Kidney (tissue), 14 donors: Measurements from ENCODE around the gene GFER. TPM values are rescaled to one million over a fixed set of nuclear protein-coding genes. Genes with fewer than 3 reads are reported as not detected.

Experiments
- DNase-seq, 5 donors: peaks; one replicate each; pipeline ENCODE4 v3.0.0-alpha.2; 2013 to 2020
- FAIRE-seq: peaks from 2 replicates; lab custom pipeline; 2012; peaks lifted over from hg19 to GRCh38; lab: Jason Lieb, UNC
- H3K27ac ChIP-seq, 2 donors: one replicate each; pipeline ENCODE4 v1.7.0; 2013; ENCODE audit warnings: low read depth in 2 of 2, low read length in 2 of 2, inconsistent platforms in 1 of 2
- H3K27me3 ChIP-seq: one replicate; pipeline ENCODE4 v1.7.1; 2013; ENCODE audit warnings: low read length, inconsistent platforms; ENCODE audit not compliant: control insufficient read depth, insufficient read depth
- H3K36me3 ChIP-seq, 3 donors: one replicate each; pipeline versions ENCODE4 v1.7.0 to v1.7.1; 2013; ENCODE audit warnings: low read length in 3 of 3, control low read depth in 1 of 3, inconsistent platforms in 1 of 3; ENCODE audit not compliant: insufficient read depth in 3 of 3, control insufficient read depth in 2 of 3
- H3K4me1 ChIP-seq, 3 donors: one replicate each; pipeline versions ENCODE4 v1.7.0 to v1.7.1; 2013; ENCODE audit warnings: low read length in 3 of 3, inconsistent platforms in 1 of 3, low read depth in 1 of 3; ENCODE audit not compliant: control insufficient read depth in 2 of 3, insufficient read depth in 2 of 3
- H3K4me3 ChIP-seq, 3 donors: one replicate each; pipeline versions ENCODE4 v1.7.0 to v1.8.1; 2013; ENCODE audit warnings: low read length in 3 of 3, control low read depth in 1 of 3, inconsistent platforms in 1 of 3
- H3K9ac ChIP-seq, 3 donors: one replicate each; pipeline versions ENCODE4 v1.7.0 to v1.7.1; 2013; ENCODE audit warnings: low read length in 3 of 3, control low read depth in 1 of 3, inconsistent platforms in 1 of 3
- H3K9me3 ChIP-seq, 3 donors: one replicate each; pipeline versions ENCODE4 v1.7.0 to v1.7.1; 2013; ENCODE audit warnings: low read length in 3 of 3, control low read depth in 1 of 3, inconsistent platforms in 1 of 3; ENCODE audit not compliant: control insufficient read depth in 2 of 3, insufficient read depth in 1 of 3
- intact Hi-C: fragments of 100-400 bp; cut with DNase I; formaldehyde crosslinking; loops from one replicate; pipeline ENCODE4 v1.11.1; 2022
- polyA plus RNA-seq: library from polyadenylated mRNA; stranded (reverse); fragments of 350-450 nt; fragmentation: Illumina TruSeq; extraction: RNeasy Lipid Tissue Mini Kit (QIAGEN cat#74804); gene quantifications from one replicate; pipeline ENCODE4 v1.2.3, GENCODE V29; 2014; ENCODE audit warnings: low read depth, low replicate concordance; ENCODE audit not compliant: insufficient read depth
- total RNA-seq: library from RNA; stranded (reverse); fragmentation: NEBNext Ultra II Directional; extraction: Animal tissue kit (Norgen Biotek cat#: 25700); gene quantifications from one replicate; pipeline ENCODE4 v1.2.1, GENCODE V29; 2021
- TF ChIP-seq, protein P1 (sequence below): IDR thresholded peaks from 3 replicates; pipeline ENCODE4 v1.5.1; 2012; ENCODE audit warnings: mild to moderate bottlenecking, moderate library complexity, borderline replicate concordance; ENCODE audit not compliant: insufficient read depth; ENCODE audit errors: extremely low read depth
- donor health status: control.
- donor health status: control.
- donor health status: control.
- donor health status: control.
- donor health status: control.
- donor health status: DM: yes; HTN: yes; CAD: no.
- donor health status: Normal renal cell carcinoma (clear cell type).

The GFER gene
- total and polyA plus RNA-seq, 2 donors from 2014 or later = 25.0 to 45.6 TPM

- Histone ChIP-seq H3K9me3 (no peaks in the 10 kb centered on the region), H3K27me3 (no peaks in the 10 kb centered on the region), H3K4me3 (peak overlapping the region in 2 of 3 donors; percentile 53 to 56), H3K36me3 (no peaks in the 10 kb centered on the region), H3K9ac (peak overlapping the region in 2 of 3 donors; percentile 51 to 60), H3K4me1 (peaks cover 0 to 41% (median 0%) of the 10 kb centered on the region in 3 donors), H3K27ac (peak overlapping the region; percentile 30 to 43)
- DNase-seq (peak in 1 of 5 donors; percentile 73), FAIRE-seq (no peak)
- intact Hi-C loops = loop anchor here (10.0 kb wide), 1 partner anchor 119 kb away; the partner anchor contains the start of gene RAB26
- TF ChIP-seq, protein P1, sequence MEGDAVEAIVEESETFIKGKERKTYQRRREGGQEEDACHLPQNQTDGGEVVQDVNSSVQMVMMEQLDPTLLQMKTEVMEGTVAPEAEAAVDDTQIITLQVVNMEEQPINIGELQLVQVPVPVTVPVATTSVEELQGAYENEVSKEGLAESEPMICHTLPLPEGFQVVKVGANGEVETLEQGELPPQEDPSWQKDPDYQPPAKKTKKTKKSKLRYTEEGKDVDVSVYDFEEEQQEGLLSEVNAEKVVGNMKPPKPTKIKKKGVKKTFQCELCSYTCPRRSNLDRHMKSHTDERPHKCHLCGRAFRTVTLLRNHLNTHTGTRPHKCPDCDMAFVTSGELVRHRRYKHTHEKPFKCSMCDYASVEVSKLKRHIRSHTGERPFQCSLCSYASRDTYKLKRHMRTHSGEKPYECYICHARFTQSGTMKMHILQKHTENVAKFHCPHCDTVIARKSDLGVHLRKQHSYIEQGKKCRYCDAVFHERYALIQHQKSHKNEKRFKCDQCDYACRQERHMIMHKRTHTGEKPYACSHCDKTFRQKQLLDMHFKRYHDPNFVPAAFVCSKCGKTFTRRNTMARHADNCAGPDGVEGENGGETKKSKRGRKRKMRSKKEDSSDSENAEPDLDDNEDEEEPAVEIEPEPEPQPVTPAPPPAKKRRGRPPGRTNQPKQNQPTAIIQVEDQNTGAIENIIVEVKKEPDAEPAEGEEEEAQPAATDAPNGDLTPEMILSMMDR = no peak
These were observed 42.0 kb downstream of the GFER start for GRCh38 chr16:2025878-2026460.

DNA sequence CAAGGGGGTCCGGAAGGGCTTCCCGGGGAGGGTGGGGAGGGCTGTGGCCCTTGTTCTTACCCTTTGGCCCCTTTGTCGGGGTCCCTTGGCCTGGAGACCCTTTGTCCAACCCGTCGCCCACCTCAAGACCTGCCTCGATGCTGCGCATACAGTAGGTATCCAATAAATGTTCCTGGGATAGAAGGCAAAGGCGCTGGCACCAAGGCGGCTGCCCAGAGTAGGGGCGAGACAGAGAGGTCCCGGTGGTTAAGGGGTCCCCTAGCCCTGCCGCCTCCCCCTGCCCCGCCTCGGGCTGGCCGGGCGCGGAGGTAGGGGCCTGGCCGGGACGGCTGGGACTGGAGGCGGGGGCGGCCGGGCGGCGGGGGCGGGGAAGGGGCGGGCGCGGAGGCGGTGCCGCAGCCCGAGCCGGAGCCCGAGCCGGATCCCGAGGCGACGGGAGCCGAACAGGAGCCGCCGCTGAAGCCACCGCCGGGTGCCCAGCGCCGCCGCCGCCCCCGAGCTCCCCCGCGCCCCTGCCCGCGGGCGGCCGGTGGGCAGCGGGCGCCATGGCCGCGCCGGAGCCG, 42.5 kb downstream of the GFER start, which contains the start of gene NHERF2:
Gene NHERF2 (plus strand): TSS at position 442 of the 563 bp plus-strand sequence. CDS start 104 bp downstream, at position 546.
- Histone ChIP-seq H3K36me3 (no peaks in the 10 kb centered on the region), H3K27me3 (no peaks in the 10 kb centered on the region), H3K4me3 (peak within 1 kb of the TSS; percentile 64 to 91 (median 82)), H3K9me3 (no peaks in the 10 kb centered on the region), H3K9ac (peak within 1 kb of the TSS; percentile 51 to 90 (median 60)), H3K4me1 (peaks cover 0 to 41% (median 0%) of the 10 kb centered on the region in 3 donors), H3K27ac (peak within 1 kb of the TSS; percentile 30 to 43)
- FAIRE-seq (no peak), DNase-seq (peak in 3 of 5 donors; percentile 71 to 79 (median 74))
- TF ChIP-seq, protein P1 = no peak
- intact Hi-C loops = loop anchor here (10.0 kb wide), 1 partner anchor 118 kb away; the partner anchor contains the start of gene RAB26

DNA sequence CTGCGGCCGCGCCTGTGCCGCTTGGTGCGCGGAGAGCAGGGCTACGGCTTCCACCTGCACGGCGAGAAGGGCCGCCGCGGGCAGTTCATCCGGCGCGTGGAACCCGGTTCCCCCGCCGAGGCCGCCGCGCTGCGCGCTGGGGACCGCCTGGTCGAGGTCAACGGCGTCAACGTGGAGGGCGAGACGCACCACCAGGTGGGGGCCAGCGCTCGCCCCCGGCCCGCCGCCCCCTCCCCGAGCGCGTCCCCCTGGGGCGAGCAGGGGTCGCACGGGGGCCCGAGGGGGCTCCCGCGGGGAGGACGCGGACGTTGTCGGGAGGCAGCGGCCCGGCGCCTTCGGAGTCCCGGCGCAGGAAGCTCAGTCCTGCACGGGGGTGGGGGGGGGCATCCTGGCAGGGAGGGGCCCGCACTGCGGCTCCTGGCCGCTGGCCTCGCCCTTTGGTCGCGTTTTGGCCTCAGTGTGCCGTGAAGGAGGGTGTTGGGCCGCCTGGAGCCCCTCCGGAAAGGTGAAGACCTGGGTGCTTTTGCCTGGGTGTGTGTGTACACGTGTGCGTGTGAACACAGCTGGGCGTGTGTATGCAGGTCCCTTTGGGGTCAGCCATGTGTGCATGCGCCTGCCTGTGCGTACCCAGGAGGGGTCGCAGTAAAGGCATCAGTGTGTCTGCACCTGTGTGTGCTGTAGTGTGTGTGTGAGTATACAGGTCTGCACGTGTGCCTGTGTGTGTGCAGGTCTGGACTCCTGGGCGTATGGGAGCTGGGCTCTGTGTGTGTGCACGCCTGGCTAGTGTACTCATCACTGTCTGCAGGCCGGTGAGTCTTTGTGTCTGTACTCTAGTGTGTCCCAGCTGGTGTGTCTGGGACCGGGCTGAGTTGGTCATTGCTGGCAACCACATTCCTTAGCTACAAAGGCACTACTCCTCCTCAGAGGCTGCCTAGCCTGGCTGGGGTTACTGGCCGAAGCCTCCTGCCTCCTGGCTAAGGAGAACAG, 43.3 kb downstream of the GFER start:
- Histone ChIP-seq H3K4me1 (peaks cover 0 to 42% (median 0%) of the 10 kb centered on the region in 3 donors), H3K36me3 (no peaks in the 10 kb centered on the region), H3K9me3 (no peaks in the 10 kb centered on the region), H3K27ac (no peak overlapping the region), H3K27me3 (no peaks in the 10 kb centered on the region), H3K9ac (peak overlapping the region in 2 of 3 donors; percentile 40 to 90), H3K4me3 (peak overlapping the region; percentile 64 to 91 (median 82))
- intact Hi-C loops = loop anchor here (10.0 kb wide), 1 partner anchor 117 kb away; the partner anchor contains the start of gene RAB26
- peak in 3 of 5 donors; percentile 47 to 76 (median 73) for DNase-seq
- TF ChIP-seq, protein P1 = no peak
- no peak for FAIRE-seq
